Measurements from ENCODE around the gene PLCB4.

Gene PLCB4

GRCh38 chr20:9334866-9335265 is 266.0 kb downstream of the PLCB4 start:
- DNase-seq, result no peak

- no peak for DNase-seq
Observed at GRCh38 chr20:9338101-9338500, 269.2 kb downstream of the PLCB4 start.

GRCh38 chr20:9339708-9340107 is 270.8 kb downstream of the PLCB4 start:
- DNase-seq, result no peak

GRCh38 chr20:9342651-9343050 is 273.8 kb downstream of the PLCB4 start:
- DNase-seq, result no peak

GRCh38 chr20:9344083-9344920 is 275.4 kb downstream of the PLCB4 start:
- no peak for DNase-seq

DNA sequence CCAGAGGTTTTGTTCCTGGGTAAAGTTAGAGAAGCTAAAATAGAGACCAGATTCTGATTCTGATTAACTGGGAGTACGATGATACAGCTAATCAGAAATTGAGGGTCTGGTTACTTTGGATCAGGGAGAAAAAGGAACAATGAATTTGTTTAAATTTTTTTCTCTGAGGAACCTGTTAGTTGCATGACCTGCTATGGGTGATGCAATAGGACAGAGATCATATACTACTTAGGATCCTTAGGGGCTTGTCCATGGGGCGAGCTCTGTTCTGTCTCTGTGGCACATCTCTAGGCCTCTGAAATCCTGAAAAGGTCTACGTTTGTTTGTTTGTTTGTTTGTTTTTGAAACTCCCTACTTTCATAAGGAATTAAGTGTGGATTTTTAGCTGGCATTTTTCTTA is 279.4 kb downstream of the PLCB4 start:
- no peak for DNase-seq

DNA sequence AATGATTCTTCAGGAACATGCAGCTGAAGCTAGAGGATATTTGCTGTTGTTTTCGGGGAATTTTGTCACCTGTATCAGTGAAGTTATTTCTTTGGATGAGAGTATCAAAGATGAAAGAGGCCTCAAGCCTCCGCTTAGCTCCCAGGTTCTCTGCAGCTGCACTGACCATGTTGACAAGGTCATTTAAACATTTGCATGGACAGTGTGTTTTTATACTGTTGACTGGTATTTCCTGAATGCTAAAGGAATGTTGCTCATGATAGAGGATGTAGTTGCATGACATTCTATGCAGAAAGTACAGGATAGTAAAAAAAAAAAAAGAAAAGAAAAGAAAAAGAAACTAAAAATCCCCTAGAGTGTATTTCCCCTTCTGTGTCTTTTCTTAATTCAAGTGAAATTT is 279.9 kb downstream of the PLCB4 start:
- no peak for DNase-seq

DNA sequence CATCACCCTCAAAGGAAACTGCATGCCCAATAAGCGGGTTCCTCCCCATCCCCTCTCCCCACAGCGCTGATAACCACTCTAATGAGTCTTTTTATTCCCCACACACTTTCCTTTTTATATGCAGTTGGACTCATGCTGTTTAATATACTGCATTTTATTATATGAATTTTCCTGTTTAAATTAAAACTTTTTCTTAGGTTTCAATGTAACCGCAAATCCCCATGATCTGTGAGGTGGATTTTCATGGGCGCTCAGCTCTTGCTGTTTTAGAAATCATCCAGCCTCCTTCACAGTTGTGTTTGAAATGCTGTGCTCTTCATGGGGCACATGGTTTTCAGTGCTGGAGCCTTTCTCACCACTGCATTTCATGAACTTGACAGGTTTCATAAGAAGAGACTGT is 280.4 kb downstream of the PLCB4 start:
- no peak for DNase-seq

DNA sequence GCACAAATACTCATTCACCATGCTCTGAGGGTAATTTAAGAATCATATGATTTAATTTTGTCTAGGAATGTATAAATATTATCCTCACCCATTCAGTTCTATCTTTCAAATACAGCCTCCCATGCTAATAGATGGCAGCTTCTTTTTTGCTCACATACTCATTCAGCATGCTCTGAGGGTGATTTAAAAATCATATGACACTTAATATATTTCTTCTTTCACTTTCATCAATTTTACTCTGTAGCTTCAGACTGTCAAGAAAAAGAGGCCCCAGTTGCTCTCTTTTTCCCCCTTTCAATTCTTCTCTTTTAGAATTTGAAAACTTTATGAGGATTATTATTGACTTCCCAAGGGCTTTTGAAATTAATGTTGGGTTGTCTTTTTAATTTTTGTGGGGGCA is 283.9 kb downstream of the PLCB4 start:
- DNase-seq, result no peak

DNA sequence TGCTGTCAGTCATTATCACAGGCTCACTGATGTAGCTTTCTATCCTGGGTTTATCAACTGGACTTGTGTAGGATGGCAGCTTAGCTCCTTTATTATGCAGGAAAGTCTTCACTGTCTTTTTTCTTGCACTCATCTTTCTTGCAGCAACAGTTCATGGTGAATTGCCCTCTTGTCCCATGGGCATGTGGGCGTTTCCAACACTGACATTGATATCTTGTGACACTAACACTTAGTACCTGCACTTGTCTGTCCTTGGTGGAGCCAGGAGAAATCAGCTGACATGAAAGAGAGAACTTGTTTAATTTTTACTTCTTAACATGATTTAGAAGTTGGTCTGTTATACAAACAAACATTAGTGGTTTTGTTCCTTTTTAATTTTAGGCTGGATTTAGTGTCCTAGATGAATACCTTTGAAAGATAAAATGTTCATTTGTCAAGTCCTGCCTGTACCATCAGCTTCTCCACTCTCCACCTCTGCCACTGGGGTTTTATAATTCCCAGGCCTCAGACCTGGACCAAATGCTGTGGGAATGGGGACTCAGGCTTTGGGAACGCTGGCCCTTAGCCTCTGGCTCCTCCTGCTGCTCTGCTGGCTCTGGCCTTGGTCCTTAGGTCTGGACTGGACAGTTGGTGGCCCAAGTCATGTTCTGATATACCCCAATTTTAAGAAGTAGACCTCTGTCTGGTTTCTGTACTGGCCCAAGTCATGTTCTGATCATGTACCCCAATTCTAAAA is 284.5 kb downstream of the PLCB4 start:
- no peak for DNase-seq

DNA sequence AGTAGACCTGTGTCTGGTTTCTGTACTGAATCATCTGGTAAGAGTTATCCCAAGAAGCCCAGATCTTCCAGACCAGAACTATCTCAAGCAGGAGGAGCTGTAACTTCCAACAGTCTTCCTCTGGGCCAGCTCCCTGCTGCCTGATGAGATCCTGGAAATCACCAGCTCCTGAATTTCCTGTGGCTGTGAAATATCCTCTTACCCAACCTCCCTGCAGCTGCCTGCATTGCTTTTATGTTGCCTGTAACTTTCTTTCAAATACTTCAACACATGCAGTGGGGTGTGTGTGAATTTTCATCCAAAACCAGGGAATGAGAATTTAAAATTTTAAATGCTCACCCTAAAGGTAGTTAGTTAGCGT is 285.0 kb downstream of the PLCB4 start:
- no peak for DNase-seq

GRCh38 chr20:9354579-9354978 is 285.7 kb downstream of the PLCB4 start:
- DNase-seq, result no peak

GRCh38 chr20:9358001-9358400 is 289.1 kb downstream of the PLCB4 start:
- DNase-seq, result no peak

DNA sequence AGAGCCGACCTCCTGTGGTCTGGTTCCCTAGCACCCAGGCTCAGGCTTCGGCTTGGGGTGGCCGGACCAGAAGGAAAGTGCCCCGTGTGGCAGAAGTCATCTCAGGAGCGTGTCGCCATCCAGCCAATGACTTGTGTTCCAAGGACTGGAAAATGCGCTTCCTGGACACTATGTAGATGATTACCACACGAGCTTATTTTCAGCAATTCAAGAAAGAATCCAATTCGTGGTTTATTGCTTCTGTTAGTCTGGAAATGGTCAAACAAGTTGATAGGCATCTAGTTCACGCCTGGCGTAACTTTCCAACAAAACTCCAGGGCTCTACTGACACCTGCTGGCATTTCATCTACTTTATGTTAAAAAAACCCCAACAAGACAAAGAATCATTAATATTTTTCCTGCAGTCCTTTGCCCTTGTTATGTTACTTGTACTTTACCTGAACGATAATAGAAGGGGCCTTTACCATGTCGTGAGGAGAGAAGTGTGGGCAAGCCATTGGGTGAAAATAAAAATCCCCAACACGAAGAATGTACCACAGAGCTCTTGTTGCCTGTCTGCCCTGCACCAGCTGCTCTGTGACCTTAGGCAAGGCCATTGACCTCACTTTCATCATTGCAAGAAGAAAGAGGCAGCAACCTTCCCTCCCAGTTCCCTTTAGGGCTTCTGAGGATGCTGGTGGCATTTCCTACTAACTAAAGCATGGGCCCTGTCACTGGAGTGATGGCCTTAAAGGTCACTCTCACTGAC is 290.8 kb downstream of the PLCB4 start:
- no peak for DNase-seq

DNA sequence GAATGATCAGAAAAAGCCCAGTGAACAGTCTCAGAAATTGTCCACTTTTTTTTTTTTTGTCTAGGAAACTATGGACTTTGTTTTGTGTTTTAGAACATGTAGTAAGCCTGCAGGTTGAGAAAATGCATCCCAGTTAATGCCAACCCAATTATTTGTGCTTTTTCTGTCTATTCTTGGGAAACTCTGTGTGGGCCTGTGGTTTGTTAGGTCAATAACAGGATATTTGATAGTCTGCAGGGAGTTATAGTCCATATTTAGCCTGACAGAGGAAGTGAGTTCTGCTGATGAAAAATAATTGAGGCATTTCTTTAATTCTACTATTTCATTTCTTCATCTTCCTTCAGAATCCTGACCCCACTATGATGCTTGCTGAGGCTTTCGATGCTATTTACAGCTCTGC is 291.5 kb downstream of the PLCB4 start:
- DNase-seq, result no peak

DNA sequence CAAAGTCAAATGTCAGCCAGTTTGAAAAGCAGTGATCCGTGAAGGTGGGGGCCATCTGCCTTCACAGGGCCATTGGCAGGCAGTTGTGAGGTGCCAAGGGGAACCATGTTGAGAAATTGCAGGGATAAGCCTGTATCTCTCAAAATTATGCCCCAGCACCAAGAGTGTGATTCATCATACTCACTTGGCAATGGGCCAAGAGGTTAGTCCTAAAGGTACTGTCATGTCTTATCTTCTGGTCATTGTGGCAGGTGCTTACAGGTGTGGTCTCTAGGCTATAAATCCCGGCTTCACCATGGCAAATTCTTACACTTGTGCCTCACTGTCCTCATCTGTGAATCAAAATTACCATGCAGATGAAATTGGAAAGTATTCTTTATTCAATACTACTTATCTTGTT is 294.8 kb downstream of the PLCB4 start:
- no peak for DNase-seq

GRCh38 chr20:9367328-9367727 is 298.4 kb downstream of the PLCB4 start:
- DNase-seq, result no peak

DNA sequence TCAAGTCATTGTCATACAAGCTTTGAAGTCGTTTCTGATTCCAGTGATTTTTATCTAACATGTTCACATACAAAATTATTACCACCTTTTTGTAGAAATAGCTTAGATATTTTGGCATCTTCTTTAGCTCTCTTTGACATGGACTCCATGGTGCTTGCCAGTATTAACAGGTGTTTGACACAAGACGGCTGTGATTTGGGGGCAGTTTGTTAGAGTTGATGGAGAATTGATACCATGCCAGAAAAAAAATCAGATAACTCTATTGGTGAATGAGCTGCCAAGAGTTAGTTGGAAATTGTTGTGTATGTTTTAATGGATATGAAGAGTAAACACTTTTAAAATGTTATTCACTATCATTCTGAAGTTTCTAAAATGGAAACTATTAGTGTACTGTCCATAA is 298.9 kb downstream of the PLCB4 start:
- no peak for DNase-seq

GRCh38 chr20:9368893-9369292 is 300.0 kb downstream of the PLCB4 start:
- no peak for DNase-seq

GRCh38 chr20:9369557-9369956 is 300.7 kb downstream of the PLCB4 start:
- no peak for DNase-seq

DNA sequence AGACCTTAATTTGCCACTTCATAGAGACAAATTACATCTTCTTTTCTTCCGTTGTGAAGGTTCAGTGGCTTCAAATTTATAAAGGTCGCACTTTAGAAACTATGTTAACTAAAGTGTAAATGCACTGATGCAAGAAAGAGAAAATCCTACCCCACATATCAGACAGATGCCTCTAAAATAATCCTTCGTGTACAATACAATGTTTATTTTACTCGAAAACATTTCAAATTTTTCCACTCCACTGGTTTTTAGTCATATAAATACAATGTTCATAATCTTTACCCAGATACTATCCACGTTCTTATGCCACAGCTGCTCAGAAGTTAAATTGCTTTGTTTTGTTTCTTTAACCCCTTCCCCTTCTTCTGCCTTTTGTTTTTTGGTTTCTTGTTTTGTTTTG is 305.2 kb downstream of the PLCB4 start:
- DNase-seq, result no peak

DNA sequence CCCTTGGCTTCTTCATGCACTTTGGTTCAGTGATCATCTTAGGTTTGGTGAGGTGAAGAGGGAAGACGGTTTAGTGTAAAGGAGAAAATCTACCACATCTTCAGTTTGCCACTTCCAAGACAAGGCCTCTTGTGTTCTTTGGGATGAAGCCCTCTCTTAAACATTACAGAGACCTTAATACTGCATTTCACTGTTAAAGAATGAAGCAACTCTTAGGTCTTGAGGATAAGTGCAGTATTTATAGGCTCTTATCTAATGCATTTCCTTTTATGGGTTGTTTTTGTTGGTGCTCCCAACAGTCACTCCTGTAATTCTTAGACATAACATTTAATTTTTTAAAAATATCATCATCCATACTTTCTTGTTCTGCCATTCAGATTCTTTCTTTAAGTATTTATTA is 305.6 kb downstream of the PLCB4 start:
- no peak for DNase-seq

DNA sequence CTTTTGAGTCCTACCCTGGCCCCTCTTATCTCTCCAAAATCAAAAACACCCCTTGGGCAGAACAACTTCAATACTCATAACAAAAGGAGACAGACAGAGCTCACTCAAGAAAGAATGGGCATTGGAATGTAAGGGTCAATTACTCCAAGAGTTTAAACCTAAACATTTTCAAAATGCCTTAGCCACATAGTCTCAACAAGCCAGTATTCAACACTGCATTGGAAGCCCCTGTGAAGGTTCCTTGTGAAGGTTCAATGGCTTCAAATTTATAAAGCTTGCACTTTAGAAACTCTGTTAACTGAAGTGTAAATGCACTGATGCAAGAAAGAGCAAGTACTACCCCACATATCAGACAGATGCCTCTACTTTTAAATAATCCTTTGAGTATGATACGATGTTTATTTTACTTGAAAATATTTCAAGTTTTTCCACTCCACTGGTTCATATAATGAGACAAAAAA is 306.4 kb downstream of the PLCB4 start:
- no peak for DNase-seq

DNA sequence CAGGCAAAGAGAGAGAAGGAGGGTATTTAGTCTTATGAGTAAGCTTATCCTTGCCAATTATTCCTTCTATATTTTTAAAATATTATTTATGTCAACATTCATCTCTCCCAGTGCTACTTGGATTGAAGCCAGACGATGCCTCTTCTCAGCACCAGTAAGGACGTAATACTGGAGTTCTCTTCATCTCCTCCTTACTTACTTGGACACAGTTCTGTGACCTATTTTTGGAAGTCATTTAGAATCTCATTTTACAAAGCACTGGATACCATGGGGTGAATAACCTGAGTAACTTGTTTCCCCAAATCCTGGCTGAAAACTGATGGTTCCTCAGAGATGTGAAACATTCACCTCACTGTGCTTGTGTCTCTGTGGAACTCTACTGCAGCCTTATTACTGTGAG is 308.1 kb downstream of the PLCB4 start:
- DNase-seq, result no peak

All from activated effector memory CD4-positive, alpha-beta T cell treated with anti-CD3 and anti-CD28 coated beads, Interleukin-2, amount 50 U/mL, for 16 hours (primary cell).